HEK293T (cell line): ENCODE data around the gene FBXO31.

Source experiments
- CTCF ChIA-PET: fragments of 350-600 bp; formaldehyde crosslinking; extraction: SDS; loops from one replicate; lab custom pipeline; 2021; ENCODE audit warnings: antibody characterized with exemption, inconsistent platforms; lab: Yijun Ruan, JAX
- POLR2A ChIA-PET: fragments of 350-600 bp; formaldehyde crosslinking; extraction: SDS; loops from one replicate; lab custom pipeline; 2020; ENCODE audit warnings: antibody characterized with exemption, inconsistent platforms; lab: Yijun Ruan, JAX
- DNase-seq: peaks from one replicate; pipeline ENCODE4 v3.0.0; 2012; ENCODE audit warnings: mixed read lengths; ENCODE audit errors: extremely low spot score
- ARNT ChIP-seq: fragments of 450-650 bp; IDR thresholded peaks from 2 replicates; pipeline ENCODE4 v1.6.1; 2017; ENCODE audit warnings: mild to moderate bottlenecking
- BHLHE40 ChIP-seq: fragments of 450-650 bp; IDR thresholded peaks from 2 replicates; pipeline ENCODE4 v1.6.1; 2016; ENCODE audit warnings: mild to moderate bottlenecking, moderate library complexity, borderline replicate concordance
- CTBP1 ChIP-seq: fragments of 450-650 bp; IDR thresholded peaks from 2 replicates; pipeline ENCODE4 v1.6.1; 2016; ENCODE audit warnings: borderline replicate concordance
- ELF4 ChIP-seq: fragments of 450-650 bp; IDR thresholded peaks from 2 replicates; pipeline ENCODE4 v1.6.1; 2017; ENCODE audit warnings: antibody characterized with exemption
- FOXA1 ChIP-seq: fragments of 450-650 bp; IDR thresholded peaks from 2 replicates; pipeline ENCODE4 v1.6.1; 2016; ENCODE audit warnings: mild to moderate bottlenecking
- FOXK2 ChIP-seq: fragments of 450-650 bp; IDR thresholded peaks from 2 replicates; pipeline ENCODE4 v1.6.1; 2016; ENCODE audit warnings: mild to moderate bottlenecking
- FOXM1 ChIP-seq: fragments of 450-650 bp; IDR thresholded peaks from 2 replicates; pipeline ENCODE4 v1.6.1; 2017; ENCODE audit warnings: mild to moderate bottlenecking, borderline replicate concordance
- HDGF ChIP-seq: fragments of 450-650 bp; IDR thresholded peaks from 2 replicates; pipeline ENCODE4 v1.6.1; 2017; ENCODE audit warnings: antibody characterized with exemption, borderline replicate concordance
- L3MBTL2 ChIP-seq: fragments of 450-650 bp; conservative IDR thresholded peaks from 2 replicates; pipeline ENCODE4 v1.6.1; 2016; ENCODE audit warnings: mild to moderate bottlenecking
- LEF1 ChIP-seq: fragments of 450-650 bp; IDR thresholded peaks from 2 replicates; pipeline ENCODE4 v1.6.1; 2017; ENCODE audit warnings: mild to moderate bottlenecking, borderline replicate concordance
- NFRKB ChIP-seq: fragments of 450-650 bp; IDR thresholded peaks from 2 replicates; pipeline ENCODE4 v1.6.1; 2016; ENCODE audit warnings: mild to moderate bottlenecking, moderate library complexity
- SP1 ChIP-seq: fragments of 450-650 bp; IDR thresholded peaks from 2 replicates; pipeline ENCODE4 v1.6.1; 2017
- SUZ12 ChIP-seq: fragments of 450-650 bp; IDR thresholded peaks from 2 replicates; pipeline ENCODE4 v1.6.1; 2016; ENCODE audit warnings: mild to moderate bottlenecking
- TARDBP ChIP-seq: fragments of 450-650 bp; IDR thresholded peaks from 2 replicates; pipeline ENCODE4 v1.6.1; 2016
- ZNF384 ChIP-seq: fragments of 450-650 bp; IDR thresholded peaks from 2 replicates; pipeline ENCODE4 v1.6.1; 2016
- TF ChIP-seq, protein P1 (sequence below): fragments of 450-650 bp; IDR thresholded peaks from 2 replicates; pipeline ENCODE4 v1.6.1; 2016

Gene FBXO31, protein sequence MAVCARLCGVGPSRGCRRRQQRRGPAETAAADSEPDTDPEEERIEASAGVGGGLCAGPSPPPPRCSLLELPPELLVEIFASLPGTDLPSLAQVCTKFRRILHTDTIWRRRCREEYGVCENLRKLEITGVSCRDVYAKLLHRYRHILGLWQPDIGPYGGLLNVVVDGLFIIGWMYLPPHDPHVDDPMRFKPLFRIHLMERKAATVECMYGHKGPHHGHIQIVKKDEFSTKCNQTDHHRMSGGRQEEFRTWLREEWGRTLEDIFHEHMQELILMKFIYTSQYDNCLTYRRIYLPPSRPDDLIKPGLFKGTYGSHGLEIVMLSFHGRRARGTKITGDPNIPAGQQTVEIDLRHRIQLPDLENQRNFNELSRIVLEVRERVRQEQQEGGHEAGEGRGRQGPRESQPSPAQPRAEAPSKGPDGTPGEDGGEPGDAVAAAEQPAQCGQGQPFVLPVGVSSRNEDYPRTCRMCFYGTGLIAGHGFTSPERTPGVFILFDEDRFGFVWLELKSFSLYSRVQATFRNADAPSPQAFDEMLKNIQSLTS

DNA sequence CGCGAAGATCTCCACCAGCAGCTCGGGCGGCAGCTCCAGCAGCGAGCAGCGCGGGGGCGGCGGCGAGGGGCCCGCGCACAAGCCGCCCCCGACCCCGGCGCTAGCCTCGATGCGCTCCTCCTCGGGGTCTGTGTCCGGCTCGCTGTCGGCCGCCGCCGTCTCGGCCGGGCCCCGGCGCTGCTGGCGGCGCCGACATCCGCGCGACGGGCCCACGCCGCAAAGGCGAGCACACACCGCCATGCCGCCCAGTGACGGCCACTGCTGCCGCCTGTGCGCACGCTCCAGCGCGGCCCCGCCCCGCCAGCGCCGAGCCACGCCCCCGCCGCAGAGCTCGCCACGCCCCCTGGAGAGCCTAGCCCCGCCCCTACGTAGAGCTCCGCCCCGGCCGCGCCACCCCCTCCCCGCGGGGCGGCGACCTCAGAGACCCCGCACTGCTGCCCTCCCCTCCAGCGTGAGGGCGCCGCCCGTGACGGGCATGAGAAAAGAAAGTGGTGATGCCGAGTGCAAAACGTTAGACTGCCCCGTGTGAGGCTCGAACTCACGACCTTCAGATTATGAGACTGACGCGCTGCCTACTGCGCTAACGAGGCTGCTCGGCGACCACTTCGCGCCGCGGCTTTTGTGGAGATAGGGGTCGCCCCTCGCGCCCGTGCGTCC lies at the start of gene FBXO31:
FBXO31 (minus strand) TSS at position 272 of the 657 bp plus-strand sequence; CDS start at position 240, 32 bp downstream.
- TF ChIP-seq FOXM1 (peak; percentile 51; the same call in 1 of the 2 replicates), CTBP1 (peak; percentile 62; the same call in 1 of the 2 replicates), ELF4 (no peak), LEF1 (peak; percentile 40; the same call in 1 of the 2 replicates), NFRKB (no peak)
- TF ChIP-seq, protein P1, sequence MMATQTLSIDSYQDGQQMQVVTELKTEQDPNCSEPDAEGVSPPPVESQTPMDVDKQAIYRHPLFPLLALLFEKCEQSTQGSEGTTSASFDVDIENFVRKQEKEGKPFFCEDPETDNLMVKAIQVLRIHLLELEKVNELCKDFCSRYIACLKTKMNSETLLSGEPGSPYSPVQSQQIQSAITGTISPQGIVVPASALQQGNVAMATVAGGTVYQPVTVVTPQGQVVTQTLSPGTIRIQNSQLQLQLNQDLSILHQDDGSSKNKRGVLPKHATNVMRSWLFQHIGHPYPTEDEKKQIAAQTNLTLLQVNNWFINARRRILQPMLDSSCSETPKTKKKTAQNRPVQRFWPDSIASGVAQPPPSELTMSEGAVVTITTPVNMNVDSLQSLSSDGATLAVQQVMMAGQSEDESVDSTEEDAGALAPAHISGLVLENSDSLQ = peak; percentile 58
- POLR2A ChIA-PET = interaction anchor here (0.6 to 3.0 kb wide), 21 partner anchors 9 to 611 kb away, joined by 3 to 31 read pairs (median 3); partner anchors contain the start of gene C16orf95
- DNase-seq = peak; percentile 84
- CTCF ChIA-PET = interaction anchor here (0.7 to 1.4 kb wide), 2 partner anchors 11 to 252 kb away, joined by 3 to 5 read pairs; no protein-coding TSS in a partner anchor

DNA sequence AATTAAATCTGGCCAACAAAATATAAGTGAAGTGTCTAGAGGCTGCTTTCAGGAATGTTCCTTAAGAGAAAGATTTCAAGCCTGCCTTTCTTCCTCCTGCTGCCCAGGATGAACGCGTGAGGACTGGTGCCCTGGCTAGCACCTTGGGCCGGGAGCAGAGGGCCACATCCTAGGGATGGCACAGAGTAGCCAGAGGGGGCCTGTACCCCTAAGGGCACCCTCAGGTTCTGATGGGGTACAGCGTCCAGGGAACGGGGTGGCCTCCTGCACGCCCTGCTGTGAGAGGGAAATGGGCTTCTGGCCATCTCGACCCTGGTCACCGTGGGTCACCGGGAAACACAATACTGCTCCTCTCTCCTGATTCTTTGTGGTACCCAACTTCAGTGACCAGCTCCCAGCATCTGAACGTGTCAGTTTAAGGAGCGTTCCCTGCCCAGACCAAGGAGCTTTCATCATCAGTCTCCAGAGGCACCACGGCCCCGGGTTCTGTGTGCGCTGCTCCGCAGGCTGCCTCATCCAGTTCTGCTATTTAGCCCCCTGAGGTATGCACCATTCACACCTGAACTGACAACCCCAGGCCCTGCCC lies 48.8 kb upstream of the FBXO31 start:
- CTCF ChIA-PET = no interaction called here
- TF ChIP-seq LEF1 = no peak
- no peak for TF ChIP-seq NFRKB
- TF ChIP-seq BHLHE40 = no peak
- no peak for TF ChIP-seq FOXA1
- POLR2A ChIA-PET = no interaction called here

DNA sequence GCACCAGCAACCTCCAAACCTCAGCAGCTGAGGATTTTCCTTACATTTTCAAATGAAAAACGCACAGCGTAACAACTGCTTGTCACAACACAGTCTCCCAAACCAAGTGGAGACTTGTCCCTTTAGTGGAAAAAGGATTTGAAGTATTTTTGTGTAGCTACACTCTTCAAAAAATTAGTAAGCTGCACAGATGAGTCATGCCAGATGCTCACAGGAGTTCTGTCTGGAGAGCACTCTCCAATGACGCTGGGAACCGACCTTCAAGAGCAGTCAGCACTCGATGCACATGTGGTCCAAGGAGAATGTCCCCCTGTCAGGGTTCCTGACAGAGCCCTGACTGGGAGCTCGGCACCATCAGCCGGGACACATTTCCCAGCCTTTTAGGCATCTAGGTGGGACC lies 48.4 kb upstream of the FBXO31 start:
- ChIA-PET POLR2A (no interaction called here), CTCF (no interaction called here)
- no peak for TF ChIP-seq SUZ12
- TF ChIP-seq CTBP1 = no peak
- TF ChIP-seq FOXM1 = no peak
- TF ChIP-seq TARDBP = no peak
- TF ChIP-seq, protein P1 = no peak
- TF ChIP-seq FOXA1 = no peak
- TF ChIP-seq L3MBTL2 = no peak
- TF ChIP-seq BHLHE40 = no peak
- TF ChIP-seq LEF1 = no peak
- no peak for TF ChIP-seq HDGF
- no peak for DNase-seq

More for the DNA sequence above, 48.8 kb upstream of the FBXO31 start:
- DNase-seq = no peak

DNA sequence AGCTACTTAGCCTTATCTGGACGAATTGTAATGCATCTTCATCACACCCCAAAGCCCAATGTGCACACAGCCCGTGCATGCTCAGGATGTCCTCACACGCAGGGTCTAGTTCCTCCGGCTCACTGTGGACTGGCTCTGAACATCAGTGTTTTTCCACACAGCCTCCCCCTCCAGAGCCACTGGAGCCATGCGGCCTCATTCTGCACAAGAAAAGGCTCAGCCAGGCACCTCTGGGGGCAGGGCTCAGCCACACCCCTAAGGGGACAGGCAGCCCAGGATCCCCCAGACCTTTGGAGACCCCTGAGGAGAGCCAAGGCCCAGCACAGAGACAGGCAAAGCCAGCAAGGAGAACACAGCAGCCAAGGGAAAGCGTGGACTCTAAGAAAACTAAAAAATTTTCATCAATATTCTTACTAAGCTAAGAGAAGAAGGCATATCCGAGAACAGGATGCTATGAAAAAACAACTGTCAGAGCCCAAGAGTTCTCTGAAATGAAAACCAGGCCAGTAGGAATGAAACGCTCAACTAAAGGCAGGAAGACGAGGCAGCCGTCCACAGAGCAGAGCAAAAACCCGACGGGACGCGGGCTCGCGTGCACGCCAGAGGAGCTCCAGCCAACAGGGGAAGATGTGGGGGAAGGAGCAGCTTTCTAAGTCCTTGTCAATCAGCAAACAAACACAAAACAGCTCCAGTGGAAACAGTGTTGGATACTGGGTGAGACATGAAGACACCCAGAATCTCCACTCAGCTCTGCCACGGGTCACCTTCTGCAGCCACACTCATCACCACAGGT lies 43.0 kb upstream of the FBXO31 start:
- POLR2A ChIA-PET = no interaction called here
- TF ChIP-seq NFRKB (no peak), ZNF384 (no peak), FOXA1 (no peak), TARDBP (no peak)
- no peak for DNase-seq
- CTCF ChIA-PET = interaction anchor here (0.6 kb wide), 1 partner anchor 962 kb away, joined by 4 read pairs; no protein-coding TSS in a partner anchor

DNA sequence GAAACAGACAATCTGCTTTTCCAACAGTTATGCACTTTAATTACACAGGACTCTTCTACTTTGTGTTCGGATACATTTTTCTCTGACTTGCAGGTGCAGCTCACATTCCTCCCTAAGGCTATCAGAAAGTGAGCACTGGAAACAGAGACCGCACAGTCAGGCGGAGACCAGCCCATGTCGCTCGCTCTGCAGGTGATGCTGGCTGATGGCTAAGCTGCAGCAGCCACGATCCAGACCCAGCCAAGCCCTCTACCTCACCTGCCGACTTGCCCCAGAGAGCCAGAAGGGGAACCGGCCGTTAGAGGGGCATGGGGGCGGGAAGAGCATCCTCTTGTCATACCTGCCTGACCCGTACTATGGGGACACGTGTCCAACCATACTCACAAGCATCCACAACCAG lies 42.4 kb upstream of the FBXO31 start:
- CTCF ChIA-PET = no interaction called here
- POLR2A ChIA-PET = no interaction called here
- TF ChIP-seq, protein P1 = no peak
- TF ChIP-seq L3MBTL2 (no peak), FOXM1 (no peak), CTBP1 (no peak), ZNF384 (no peak), LEF1 (no peak), FOXA1 (no peak), NFRKB (no peak), SP1 (no peak), ARNT (no peak), ELF4 (no peak), SUZ12 (no peak), BHLHE40 (no peak), TARDBP (no peak), FOXK2 (no peak)
- no peak for DNase-seq
